ENCODE data around the gene SEC14L5. TPM values are rescaled to one million over a fixed set of nuclear protein-coding genes. Genes with fewer than 3 reads are reported as not detected.
A peak's percentile ranks its signal among the peaks of the same experiment; 100 is the strongest.

Gene SEC14L5
- total RNA-seq, 1 experiment from 2014 or later, result not detected

- no peak overlapping the region for H3K4me3 ChIP-seq
Measured at GRCh38 chr16:5001571-5001970, 43.4 kb downstream of the SEC14L5 start.

DNA sequence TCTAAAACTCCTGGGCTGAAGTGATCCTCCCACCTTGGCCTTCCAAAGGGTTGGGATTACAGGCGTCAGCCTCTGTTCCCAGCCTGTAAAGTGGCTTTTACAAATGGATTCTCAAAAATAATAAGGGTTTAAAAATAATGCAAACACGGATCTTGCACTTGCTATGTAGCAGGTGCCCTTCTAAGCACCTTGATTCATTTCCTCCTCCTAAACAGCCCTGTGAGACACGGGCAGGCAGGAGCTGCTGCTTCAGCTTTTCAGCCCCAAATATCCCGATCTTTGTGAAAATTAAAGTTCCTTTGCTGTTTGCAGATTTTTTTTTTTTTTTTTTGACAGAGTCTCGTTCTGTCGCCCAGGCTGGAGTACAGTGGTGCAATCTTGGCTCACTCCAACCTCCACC, 43.9 kb downstream of the SEC14L5 start:
- H3K27ac ChIP-seq, result no peak overlapping the region
- no peak for DNase-seq
- H3K27me3 ChIP-seq, result 0 out of 2 replicates have a peak, but pooled peaks cover 9% of the 10 kb centered on the region
- no peaks in the 10 kb centered on the region for H3K4me1 ChIP-seq
- H3K36me3 ChIP-seq, result no peaks in the 10 kb centered on the region
- no peak overlapping the region for H3K4me3 ChIP-seq
- no peaks in the 10 kb centered on the region for H3K9me3 ChIP-seq (replicated peaks)

More at GRCh38 chr16:5001571-5001970, 43.4 kb downstream of the SEC14L5 start:
- Histone ChIP-seq H3K9me3 (replicated peaks) (no peaks in the 10 kb centered on the region), H3K27me3 (0 out of 2 replicates have a peak, but pooled peaks cover 9% of the 10 kb centered on the region), H3K36me3 (no peaks in the 10 kb centered on the region), H3K27ac (no peak overlapping the region), H3K4me1 (no peaks in the 10 kb centered on the region)
- DNase-seq, result no peak

GRCh38 chr16:5002699-5003143, 44.6 kb downstream of the SEC14L5 start:
- no peak overlapping the region for H3K4me3 ChIP-seq
- no peaks in the 10 kb centered on the region for H3K36me3 ChIP-seq
- H3K9me3 ChIP-seq (replicated peaks), result no peaks in the 10 kb centered on the region
- 0 out of 2 replicates have a peak, but pooled peaks cover 9% of the 10 kb centered on the region for H3K27me3 ChIP-seq
- H3K4me1 ChIP-seq, result no peaks in the 10 kb centered on the region
- H3K27ac ChIP-seq, result no peak overlapping the region
- DNase-seq, result no peak

- no peak overlapping the region for H3K27ac ChIP-seq
- DNase-seq, result no peak
- H3K9me3 ChIP-seq (replicated peaks), result no peaks in the 10 kb centered on the region
- no peaks in the 10 kb centered on the region for H3K36me3 ChIP-seq
- 0 out of 2 replicates have a peak, but pooled peaks cover 9% of the 10 kb centered on the region for H3K27me3 ChIP-seq
- H3K4me3 ChIP-seq, result no peak overlapping the region
- no peaks in the 10 kb centered on the region for H3K4me1 ChIP-seq
Measured at GRCh38 chr16:5003211-5003610, 45.1 kb downstream of the SEC14L5 start.

GRCh38 chr16:5003828-5004227, 45.7 kb downstream of the SEC14L5 start:
- Histone ChIP-seq H3K4me3 (no peak overlapping the region), H3K27ac (no peak overlapping the region)
- no peak for DNase-seq

GRCh38 chr16:5004311-5004710, 46.2 kb downstream of the SEC14L5 start:
- no peaks in the 10 kb centered on the region for H3K4me1 ChIP-seq
- no peak overlapping the region for H3K27ac ChIP-seq
- no peaks in the 10 kb centered on the region for H3K9me3 ChIP-seq (replicated peaks)
- no peak for DNase-seq
- H3K27me3 ChIP-seq, result 0 out of 2 replicates have a peak, but pooled peaks cover 11% of the 10 kb centered on the region
- no peaks in the 10 kb centered on the region for H3K36me3 ChIP-seq
- H3K4me3 ChIP-seq, result no peak overlapping the region

More at GRCh38 chr16:5003828-5004227, 45.7 kb downstream of the SEC14L5 start:
- H3K9me3 ChIP-seq (replicated peaks), result no peaks in the 10 kb centered on the region
- 0 out of 2 replicates have a peak, but pooled peaks cover 9% of the 10 kb centered on the region for H3K27me3 ChIP-seq
- no peaks in the 10 kb centered on the region for H3K36me3 ChIP-seq
- H3K4me1 ChIP-seq, result no peaks in the 10 kb centered on the region

GRCh38 chr16:5005916-5006315, 47.8 kb downstream of the SEC14L5 start:
- Histone ChIP-seq H3K9me3 (replicated peaks) (no peaks in the 10 kb centered on the region), H3K4me3 (no peak overlapping the region), H3K27ac (no peak overlapping the region), H3K27me3 (0 out of 2 replicates have a peak, but pooled peaks cover 15% of the 10 kb centered on the region), H3K36me3 (no peaks in the 10 kb centered on the region), H3K4me1 (no peaks in the 10 kb centered on the region)
- no peak for DNase-seq

DNA sequence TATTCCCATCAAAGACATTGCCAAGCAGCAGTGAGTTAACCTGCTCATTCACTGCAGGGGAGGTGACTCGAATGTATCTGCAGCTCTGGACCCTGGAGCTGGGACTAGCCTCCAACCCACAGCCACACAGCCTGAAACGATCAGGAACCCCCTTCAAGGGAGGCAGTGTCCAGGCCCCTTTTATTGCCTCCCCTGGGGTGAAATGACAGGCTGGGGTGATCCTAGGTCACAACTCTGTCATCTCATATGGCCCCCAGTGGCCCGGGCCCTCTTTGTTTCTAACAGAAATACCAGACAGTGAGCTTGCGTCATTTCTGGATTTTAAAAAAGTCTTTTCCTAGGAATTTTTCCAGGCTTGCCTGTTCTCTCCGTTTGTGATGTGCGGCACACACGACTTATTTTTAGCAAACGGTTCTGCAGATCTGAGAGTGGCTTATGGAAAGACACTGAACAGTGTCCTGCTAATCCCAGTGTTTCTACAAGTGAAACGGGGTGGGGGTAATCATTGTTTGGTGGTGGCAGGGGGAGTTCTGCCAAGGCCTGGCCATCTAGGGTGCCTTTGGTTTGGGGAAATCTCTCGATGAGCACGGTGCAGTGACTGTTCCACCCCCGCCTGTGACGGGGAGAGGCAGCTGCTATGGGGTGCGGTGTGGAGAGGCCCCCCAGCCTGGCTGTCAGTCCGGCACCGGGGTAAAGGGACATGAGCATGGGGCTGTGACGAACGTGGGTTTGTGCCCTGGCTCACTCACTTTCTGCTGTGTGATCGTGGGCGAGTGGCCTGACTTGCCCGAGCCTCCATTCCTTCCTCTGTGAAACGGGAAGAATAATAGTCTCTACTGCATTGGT, 48.4 kb downstream of the SEC14L5 start:
- H3K36me3 ChIP-seq, result no peaks in the 10 kb centered on the region
- H3K27ac ChIP-seq, result no peak overlapping the region
- no peak overlapping the region for H3K4me3 ChIP-seq
- H3K4me1 ChIP-seq, result no peaks in the 10 kb centered on the region
- H3K9me3 ChIP-seq (replicated peaks), result no peaks in the 10 kb centered on the region
- no peak for DNase-seq
- H3K27me3 ChIP-seq, result peaks cover 16% of the 10 kb centered on the region; the same call in 1 of the 2 replicates

DNA sequence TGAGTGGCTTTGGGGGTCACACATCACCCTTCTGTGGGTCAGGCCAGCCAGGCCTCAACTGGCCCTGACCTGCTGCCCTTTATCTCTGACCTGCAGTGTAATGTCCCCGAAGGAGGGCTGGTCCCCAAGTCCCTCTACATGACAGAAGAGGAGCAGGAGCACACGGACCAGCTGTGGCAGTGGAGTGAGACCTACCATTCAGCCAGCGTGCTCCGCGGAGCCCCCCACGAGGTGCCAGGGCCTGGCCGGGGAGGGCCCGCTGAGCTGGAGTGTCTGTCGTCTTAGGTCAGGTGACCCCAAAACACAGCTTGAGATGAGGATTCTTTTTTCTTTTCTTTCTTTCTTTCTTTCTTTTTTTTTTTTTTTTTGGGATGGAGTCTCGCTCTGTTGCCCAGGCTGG, 49.1 kb downstream of the SEC14L5 start:
- Histone ChIP-seq H3K36me3 (no peaks in the 10 kb centered on the region), H3K27me3 (peaks cover 19% of the 10 kb centered on the region; the same call in 1 of the 2 replicates), H3K9me3 (replicated peaks) (no peaks in the 10 kb centered on the region), H3K27ac (no peak overlapping the region), H3K4me3 (no peak overlapping the region), H3K4me1 (no peaks in the 10 kb centered on the region)
- no peak for DNase-seq

- DNase-seq, result no peak
- no peak overlapping the region for H3K27ac ChIP-seq
- H3K9me3 ChIP-seq (replicated peaks), result no peaks in the 10 kb centered on the region
- H3K36me3 ChIP-seq, result no peaks in the 10 kb centered on the region
- no peaks in the 10 kb centered on the region for H3K4me1 ChIP-seq
- peaks cover 14% of the 10 kb centered on the region; the same call in 1 of the 2 replicates for H3K27me3 ChIP-seq
- no peak overlapping the region for H3K4me3 ChIP-seq
Measured at GRCh38 chr16:5008311-5008731, 50.2 kb downstream of the SEC14L5 start.

DNA sequence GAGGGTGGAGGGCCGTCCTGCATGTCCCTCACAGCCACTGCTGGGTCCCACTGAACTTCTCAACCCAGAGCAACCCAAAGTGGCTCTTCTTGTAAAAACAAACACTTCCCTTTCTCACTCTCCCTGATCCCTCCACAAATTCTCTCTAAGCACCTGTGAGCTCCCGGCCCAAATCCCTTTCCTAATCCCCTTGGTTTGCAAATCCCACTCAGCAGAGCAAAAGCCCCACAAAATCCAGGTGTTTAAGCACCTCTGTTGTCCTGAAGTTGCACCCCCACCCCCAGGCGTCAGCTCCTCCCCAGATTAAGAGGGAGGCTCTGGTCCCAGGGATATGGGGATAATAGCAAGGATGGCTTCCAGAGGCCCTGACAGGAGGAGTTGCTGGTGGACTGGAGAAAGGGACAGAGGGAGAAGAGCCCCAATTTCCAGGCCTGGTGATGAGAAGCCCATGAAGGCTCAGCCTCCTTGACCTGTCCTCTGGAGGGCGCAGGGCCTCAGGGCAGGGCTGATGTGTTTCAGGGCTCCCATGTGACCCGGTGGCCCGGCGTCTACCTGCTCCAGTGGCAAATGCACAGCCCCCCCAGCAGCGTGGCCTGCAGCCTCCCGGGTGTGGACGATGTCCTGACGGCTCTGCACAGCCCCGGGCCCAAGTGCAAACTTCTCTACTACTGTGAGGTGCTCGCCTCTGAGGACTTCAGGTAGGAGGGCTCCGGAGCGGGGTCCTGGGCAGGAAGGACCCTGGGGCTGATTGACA, 52.6 kb downstream of the SEC14L5 start:
- Histone ChIP-seq H3K36me3 (no peaks in the 10 kb centered on the region), H3K9me3 (replicated peaks) (no peaks in the 10 kb centered on the region), H3K27ac (no peak overlapping the region), H3K4me1 (no peaks in the 10 kb centered on the region), H3K4me3 (no peak overlapping the region), H3K27me3 (peaks cover 14% of the 10 kb centered on the region; the same call in 1 of the 2 replicates)
- DNase-seq, result no peak

GRCh38 chr16:5011637-5012036, 53.5 kb downstream of the SEC14L5 start:
- no peak overlapping the region for H3K27ac ChIP-seq
- no peaks in the 10 kb centered on the region for H3K36me3 ChIP-seq
- no peaks in the 10 kb centered on the region for H3K9me3 ChIP-seq (replicated peaks)
- H3K4me1 ChIP-seq, result no peaks in the 10 kb centered on the region
- peaks cover 10% of the 10 kb centered on the region; the same call in 1 of the 2 replicates for H3K27me3 ChIP-seq
- H3K4me3 ChIP-seq, result no peak overlapping the region
- no peak for DNase-seq

DNA sequence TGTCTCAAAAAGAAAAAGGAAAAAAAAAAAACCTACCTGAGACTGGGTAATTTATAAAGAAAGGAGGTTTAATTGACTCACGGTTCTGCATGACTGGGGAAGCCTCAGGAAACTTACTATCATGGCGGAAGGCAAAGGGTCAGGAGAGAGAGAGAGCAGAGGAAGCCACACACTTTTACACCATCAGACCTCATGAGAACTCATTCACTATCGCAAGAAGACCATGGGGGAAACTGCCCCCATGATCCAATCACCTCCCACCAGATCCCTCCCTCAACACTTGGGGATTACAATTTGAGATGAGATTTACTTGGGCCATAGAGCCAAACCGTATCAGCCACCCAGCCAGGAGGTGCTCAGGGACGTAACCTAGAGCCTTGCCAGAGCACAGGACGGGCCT, 54.8 kb downstream of the SEC14L5 start:
- Histone ChIP-seq H3K27ac (no peak overlapping the region), H3K27me3 (peaks cover 10% of the 10 kb centered on the region; the same call in 1 of the 2 replicates), H3K9me3 (replicated peaks) (no peaks in the 10 kb centered on the region), H3K4me3 (no peak overlapping the region), H3K36me3 (no peaks in the 10 kb centered on the region), H3K4me1 (no peaks in the 10 kb centered on the region)
- no peak for DNase-seq

DNA sequence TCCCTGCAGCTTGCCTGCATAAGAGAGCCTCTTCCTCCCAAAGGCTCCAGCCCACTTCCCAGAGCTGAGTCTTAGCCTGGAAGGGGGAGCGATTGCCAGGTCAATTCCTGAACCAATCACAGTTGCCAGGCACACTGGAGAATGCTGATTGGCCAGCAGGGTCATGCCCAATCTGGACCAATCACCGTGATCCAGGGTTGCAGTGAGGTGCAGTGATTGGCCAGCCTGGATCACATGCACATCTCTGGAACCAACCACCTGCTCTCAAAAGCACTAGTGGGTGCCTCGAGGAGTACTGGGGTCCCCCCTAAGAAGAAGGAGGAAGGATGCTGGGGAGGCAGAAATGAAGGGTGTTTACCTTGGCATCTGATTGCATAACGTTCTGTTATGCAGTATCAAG, 57.2 kb downstream of the SEC14L5 start:
- peak in 1 of 2 experiments; percentile 28 for DNase-seq
- Histone ChIP-seq H3K9me3 (replicated peaks) (no peaks in the 10 kb centered on the region), H3K36me3 (no peaks in the 10 kb centered on the region), H3K27ac (no peak overlapping the region), H3K4me1 (no peaks in the 10 kb centered on the region), H3K27me3 (peaks cover 4% of the 10 kb centered on the region; the same call in 1 of the 2 replicates), H3K4me3 (no peak overlapping the region)

DNA sequence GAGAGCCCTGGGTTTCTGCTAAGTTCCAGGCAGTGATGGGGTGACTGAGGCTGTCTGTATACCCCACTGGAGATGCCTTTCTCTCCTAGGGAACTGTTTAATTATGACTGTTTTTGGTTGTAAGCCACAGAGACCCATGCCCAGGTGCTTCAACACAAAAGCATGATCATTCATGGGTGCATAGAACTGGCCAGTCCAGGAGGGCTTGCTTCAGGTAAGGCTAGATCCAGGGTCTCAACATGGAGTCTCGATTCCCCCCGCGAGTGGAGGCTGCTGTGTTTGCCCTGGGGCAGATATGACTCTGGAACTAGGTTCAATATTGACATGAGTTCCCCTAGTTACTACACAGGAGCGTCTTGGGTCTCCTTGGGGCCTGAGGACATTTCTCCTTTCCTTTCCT, 57.8 kb downstream of the SEC14L5 start:
- Histone ChIP-seq H3K27ac (no peak overlapping the region), H3K4me1 (no peaks in the 10 kb centered on the region), H3K36me3 (no peaks in the 10 kb centered on the region), H3K9me3 (replicated peaks) (no peaks in the 10 kb centered on the region), H3K27me3 (peaks cover 4% of the 10 kb centered on the region; the same call in 1 of the 2 replicates), H3K4me3 (no peak overlapping the region)
- DNase-seq, result no peak

Measured in SJCRH30 (cell line).